GM19025 (cell line): ENCODE data around the gene GPR55.

Source experiments
- ATAC-seq: cut with Tn5 transposase; IDR thresholded peaks from one replicate; pipeline ENCODE4 v1.9.1; 2021; ENCODE audit warnings: mild to moderate bottlenecking, low read depth, moderate library complexity; ENCODE audit not compliant: unreplicated experiment

The GPR55 gene

DNA sequence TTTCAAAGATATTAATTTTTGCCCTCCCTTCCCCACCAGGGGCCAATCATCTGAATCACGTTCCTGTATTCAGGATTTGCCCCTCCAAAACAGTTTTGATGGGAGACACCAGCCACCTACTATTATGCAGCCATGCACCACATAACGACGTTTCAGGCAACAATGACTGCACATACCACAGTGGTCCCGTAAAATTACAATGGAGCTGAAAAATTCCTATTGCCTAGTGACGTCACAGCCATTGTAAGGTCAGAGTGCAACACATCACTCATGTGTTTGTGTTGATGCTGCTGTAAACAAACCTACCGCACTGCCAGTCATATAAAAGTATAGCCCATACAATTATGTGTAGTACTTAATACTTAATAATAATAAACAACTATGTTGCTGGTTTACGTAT lies 37.7 kb downstream of the GPR55 start:
- no peak for ATAC-seq

- no peak for ATAC-seq
Measured at GRCh38 chr2:230886671-230887071, 38.4 kb downstream of the GPR55 start.

- no peak for ATAC-seq
Measured at GRCh38 chr2:230886206-230886605, 38.8 kb downstream of the GPR55 start.

DNA sequence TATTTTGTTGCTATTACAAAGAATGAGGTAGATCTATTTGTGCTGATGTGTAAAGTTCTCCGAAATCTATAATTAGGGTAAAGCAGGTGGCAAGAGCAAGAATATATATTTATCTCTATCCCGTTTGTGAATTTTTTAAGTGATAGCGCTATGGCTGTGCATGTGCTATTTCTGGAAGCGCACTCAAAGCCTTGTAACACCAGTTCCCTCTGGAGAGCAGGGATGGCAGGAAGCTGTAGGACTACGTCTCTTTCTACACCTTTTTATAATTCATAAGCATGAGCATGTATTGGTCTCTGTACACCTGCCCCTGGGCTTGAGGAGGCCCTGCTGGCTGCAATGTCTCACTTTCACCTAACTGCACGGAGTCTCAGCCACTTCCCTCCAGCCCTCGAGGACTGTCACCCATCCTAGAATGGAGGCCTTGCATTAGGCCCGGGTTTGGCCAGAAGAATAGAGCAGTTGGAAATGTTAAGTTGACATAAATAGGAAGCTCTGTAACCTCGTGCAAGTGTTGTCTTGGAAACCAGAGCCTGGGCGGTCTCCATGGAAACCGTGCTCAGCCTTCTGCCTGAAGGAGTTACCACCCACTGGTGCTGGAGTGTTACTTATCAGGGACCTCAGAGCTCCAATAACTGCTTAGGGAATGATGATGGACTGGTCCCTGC lies 39.4 kb downstream of the GPR55 start:
- ATAC-seq, result no peak

DNA sequence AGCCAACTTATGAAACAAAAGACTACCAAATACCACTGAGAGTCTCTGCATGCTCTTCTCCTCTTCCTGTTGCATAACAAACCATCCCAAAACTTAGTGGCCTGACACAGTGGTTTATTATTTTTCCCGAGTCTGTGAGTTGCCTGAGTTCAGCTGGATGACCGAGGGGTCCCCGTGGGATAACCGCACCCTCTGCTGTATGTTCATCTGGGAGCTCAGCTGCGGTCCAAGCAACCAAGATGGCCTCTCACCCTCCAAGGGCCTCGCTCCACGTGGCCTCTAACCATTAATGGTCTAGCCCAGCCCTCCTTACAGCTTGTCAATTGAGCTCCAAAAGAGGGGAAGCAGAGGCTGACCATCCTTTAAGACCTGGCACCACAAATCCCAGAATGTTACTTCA lies 43.2 kb downstream of the GPR55 start:
- ATAC-seq, result no peak

- ATAC-seq, result no peak
Measured at GRCh38 chr2:230879891-230880290, 45.2 kb downstream of the GPR55 start.

DNA sequence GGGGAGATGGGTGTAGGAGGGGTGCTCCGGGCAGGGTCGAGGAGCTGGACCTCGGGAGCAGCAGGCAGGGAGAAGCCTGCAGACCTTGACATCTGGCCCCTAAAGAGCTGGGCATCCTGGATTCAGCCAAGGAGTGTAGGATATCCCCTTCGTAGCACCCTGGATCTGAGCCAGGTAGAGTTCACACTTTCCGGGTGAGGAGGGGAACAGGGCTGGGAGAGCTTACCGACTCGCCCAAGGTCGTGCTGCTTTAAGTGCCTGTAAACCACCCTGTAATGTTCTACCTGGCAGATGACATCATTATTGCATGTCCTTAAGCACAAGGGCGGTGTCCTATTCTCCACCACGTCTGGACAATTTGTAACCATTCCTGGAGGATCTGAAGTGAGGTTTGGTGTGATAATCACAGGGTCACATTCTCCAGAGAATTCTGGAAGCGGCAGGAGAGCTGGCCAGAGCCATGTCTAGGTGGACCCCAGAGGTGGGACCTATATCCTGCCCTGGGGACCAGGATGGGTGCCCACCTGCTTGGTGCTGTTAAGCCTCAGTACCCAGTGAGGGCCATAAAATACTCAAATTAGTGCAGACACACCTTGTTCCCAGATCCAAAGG lies 45.7 kb downstream of the GPR55 start:
- ATAC-seq, result no peak

- no peak for ATAC-seq
Measured at GRCh38 chr2:230878599-230879188, 46.3 kb downstream of the GPR55 start.

GRCh38 chr2:230877759-230878598 lies 47.1 kb downstream of the GPR55 start:
- ATAC-seq, result no peak

DNA sequence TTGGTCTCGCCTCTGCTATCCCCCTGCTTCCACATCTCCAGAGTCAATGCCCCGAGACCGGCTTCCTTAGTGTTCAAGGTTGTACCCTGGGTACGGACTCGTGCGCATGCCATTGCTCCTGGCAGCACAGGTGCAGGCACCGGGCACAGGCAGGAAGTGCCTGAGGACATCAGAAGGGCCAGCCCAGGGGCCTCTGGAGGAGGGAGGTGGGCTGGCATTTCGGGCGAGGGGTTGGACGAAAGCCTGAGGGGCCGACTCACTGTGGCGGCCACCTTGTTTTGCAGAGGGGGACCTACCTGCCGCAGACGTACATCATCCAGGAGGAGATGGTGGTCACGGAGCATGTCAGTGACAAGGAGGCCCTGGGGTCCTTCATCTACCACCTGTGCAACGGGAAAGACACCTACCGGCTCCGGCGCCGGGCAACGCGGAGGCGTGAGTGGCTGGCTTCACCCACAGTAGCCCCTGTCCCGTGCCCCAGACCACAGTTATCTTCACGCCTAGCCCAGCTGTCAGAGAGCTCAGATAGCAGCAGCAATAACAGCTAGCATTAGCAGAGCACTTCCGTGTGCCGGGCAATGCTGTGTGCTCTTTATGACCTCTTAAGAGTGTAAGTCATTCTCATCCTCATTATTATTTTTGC lies 47.8 kb downstream of the GPR55 start:
- ATAC-seq, result no peak

DNA sequence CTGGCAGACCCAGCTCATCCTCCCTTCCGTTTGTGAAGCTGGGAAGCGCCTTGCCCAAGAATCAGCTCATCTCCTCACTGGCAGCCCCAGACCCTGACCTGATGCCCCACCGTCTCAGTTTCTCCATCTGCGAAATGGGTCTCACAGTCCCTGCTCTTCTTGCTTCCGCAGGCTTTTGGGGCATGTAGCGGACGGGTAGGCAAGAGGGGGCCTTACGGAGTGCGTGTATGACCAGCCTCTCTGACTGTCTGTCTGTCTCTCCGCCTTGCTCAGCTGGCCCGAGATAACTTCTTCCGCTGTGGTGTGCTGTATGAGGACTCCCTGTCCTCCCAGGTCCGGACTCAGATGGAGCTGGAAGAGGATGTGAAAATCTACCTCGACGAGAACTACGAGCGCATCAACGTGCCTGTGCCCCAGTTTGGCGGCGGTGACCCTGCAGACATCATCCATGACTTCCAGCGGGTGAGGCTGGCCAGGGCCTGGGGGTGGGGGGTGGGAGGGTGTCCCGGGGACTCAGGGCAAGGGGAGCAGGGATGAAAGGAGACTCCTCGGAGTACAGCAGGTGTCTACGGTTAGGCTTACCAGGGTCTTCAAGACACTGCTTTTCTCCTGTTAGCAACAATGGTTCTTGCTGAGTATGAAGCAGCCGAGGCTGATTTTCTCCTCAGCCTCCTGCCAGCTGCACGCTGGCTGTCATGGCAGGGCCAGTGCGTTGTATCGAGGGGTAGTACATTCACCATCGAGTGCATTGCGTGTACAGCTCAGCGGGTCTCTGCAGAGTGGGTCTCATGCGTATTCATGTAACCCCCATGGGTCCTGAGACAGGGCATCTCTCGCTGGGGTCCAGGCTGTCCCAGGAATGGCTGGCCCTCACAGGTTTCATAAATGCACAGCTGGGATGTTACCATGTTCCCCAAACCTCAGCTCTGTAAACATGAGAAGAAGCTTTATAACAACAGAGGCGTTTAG lies 49.4 kb downstream of the GPR55 start:
- no peak for ATAC-seq

DNA sequence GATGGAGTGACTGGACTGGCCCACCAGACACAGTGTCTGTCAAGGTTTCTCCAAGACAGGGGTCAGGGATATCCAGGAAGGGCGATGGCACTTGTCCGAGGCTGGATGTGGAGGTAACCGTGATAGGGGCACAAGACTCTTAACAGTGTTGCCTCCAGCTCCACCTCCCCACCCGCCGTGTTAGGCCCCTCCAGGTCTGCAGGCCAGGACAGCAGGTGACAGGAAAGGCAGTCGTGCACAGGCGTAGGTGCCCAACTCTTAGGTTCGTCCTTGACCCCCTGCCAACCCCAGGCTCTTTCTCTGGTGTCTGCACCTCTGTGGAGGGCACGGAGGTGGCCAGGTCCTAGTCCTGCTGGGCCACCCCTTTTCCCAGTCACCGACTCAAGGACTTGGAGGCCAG lies 50.2 kb downstream of the GPR55 start:
- ATAC-seq, result no peak

- ATAC-seq, result no peak
Measured at GRCh38 chr2:230874456-230874855, 50.6 kb downstream of the GPR55 start.

DNA sequence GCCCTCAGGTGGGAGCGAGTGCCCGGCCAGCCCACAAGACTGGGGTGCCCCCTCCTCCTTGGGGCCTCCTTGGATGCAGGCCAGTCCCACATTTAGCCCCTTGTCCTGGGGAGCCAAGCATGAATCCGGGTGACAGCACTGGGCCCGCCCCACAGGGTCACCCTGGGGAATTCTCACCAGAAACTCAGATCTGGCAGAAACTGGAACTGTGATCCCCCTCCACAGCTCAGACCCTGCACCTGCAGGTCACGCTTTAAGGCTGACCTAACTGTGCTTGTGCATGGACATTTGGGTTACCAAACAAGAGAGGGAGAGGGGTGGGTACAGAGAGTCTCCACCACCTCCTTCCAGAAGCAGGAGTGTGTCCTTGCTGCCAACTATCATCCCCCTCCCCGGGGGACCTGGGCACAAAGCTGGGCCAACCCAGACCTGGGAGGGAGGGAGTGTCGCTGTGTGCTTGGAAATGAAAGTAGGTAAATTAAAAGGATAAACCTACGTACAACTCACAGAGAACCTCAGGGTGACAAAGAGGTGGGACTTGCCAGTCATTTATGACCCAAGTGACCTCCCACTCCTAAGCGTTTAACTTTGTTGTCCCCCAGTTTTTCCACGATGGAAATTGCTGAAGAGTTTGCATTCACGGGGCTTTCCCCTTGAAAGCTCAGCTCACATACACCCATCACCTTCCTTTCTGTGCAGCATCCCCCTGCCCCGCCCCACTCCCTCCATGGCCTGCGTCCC lies 51.2 kb downstream of the GPR55 start:
- ATAC-seq, result peak; percentile 72

DNA sequence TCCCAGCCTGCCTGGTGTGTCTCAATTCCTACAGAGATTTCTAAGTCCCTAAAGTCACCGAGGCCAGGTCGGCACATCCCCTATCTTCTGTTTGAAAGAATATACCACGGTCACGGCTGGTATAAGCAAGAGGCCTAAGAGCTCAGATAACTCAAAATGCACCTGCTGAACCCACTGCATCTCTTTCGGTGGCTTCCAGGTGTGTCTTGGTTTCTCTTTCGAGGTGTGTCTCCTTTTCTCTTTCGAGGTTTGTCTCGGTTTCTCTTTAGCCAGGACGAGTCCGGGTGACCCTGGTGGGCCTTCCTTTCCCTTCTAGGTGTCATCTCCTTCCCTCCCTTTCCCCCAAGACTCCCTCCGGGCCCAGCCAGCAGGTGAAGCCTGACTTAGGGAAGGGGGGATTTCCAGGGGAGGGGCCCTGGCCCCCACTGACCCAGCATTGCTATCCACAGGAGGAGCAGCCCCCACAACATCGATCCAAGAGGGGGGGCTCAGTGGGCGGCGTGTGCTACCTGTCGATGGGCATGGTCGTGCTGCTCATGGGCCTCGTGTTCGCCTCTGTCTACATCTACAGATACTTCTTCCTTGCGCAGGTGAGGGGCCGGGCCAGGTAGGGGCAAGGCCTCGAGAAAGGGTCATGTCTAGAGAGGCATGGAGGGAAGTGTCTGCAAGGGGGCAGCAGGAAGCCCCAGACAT lies 51.9 kb downstream of the GPR55 start:
- ATAC-seq, result peak; percentile 57

DNA sequence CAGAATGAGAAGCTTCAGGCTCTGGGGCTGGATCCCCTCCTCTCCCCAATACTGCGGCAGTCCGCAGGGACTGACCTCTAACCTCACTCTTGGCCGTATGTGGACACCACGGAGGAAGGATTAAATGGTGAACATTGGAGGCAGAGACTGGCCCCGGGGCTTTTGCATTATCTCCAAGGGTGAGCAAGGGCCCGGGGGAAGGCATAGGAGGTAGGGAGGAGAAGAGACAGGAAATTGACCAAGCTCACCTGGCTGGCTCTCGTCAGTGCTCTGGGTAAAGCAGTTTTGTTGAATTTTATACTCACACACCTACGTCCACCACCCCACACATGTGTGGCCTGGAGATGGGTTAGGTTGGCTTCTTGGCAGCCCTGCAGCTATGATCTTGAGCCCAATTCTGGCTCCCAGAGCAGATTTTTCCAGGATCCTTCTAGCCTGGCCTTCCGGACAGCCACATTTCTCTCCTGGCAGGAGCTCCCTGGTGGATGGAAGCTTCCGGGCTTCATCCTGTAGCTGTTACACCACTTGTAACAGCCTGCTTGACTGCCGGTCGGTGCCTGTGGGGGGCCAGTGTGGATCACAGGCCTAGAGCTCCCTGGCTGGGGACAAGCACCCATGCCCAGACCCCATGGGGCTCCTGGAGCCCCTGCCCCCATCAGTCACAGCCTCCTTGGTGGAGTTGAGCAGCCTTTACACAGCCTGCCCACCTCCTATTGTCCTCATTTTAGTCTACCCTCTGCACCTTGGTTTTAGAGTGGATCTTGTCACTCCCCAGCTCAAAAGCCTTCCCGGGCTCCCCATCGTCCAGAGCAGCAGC lies 52.7 kb downstream of the GPR55 start:
- ATAC-seq, result no peak

- ATAC-seq, result no peak
Measured at GRCh38 chr2:230871361-230872150, 53.5 kb downstream of the GPR55 start.
